Neural cell (in vitro differentiated cells): ENCODE data around the gene ELMO1. TPM values are rescaled to one million over a fixed set of nuclear protein-coding genes. Genes with fewer than 3 reads are reported as not detected.

ENCODE experiments used
- H2AFZ ChIP-seq: fragments of 200-600, 300-800 bp; sonication (generic), shearing (Covaris generic); 2 replicates; pipeline ENCODE4 v1.6.0; 2014; ENCODE audit warnings: low read depth, mild to moderate bottlenecking, antibody characterized with exemption, low read length, moderate library complexity
- H3F3A ChIP-seq: fragments of 200-600 bp; shearing (Covaris generic); 2 replicates; pipeline ENCODE4 v1.6.1; 2016; ENCODE audit warnings: mild to moderate bottlenecking, moderate library complexity, mixed read lengths, antibody characterized with exemption, low read length; ENCODE audit not compliant: insufficient read depth, poor library complexity, severe bottlenecking
- H3K27ac ChIP-seq: fragments of 200-600, 300-800 bp; sonication (generic), shearing (Covaris generic); 2 replicates; pipeline ENCODE4 v1.5.1; 2014; ENCODE audit warnings: mild to moderate bottlenecking, low read length, moderate library complexity
- H3K27me3 ChIP-seq: fragments of 300-800, 200-600 bp; sonication (generic), shearing (Covaris generic); 2 replicates; pipeline ENCODE4 v1.6.0; 2014; ENCODE audit warnings: mild to moderate bottlenecking, low read depth, low read length, moderate library complexity; ENCODE audit not compliant: insufficient read depth
- H3K36me3 ChIP-seq: fragments of 300-800, 200-600 bp; sonication (generic), shearing (Covaris generic); 2 replicates; pipeline ENCODE4 v1.5.1; 2014; ENCODE audit warnings: mild to moderate bottlenecking, antibody characterized with exemption, low read length, moderate library complexity; ENCODE audit not compliant: insufficient read depth
- H3K4me2 ChIP-seq: fragments of 300-800, 200-600 bp; sonication (generic), shearing (Covaris generic); 2 replicates; pipeline ENCODE4 v1.6.0; 2014; ENCODE audit warnings: mild to moderate bottlenecking, low read length
- H3K4me3 ChIP-seq: fragments of 300-800, 200-600 bp; sonication (generic), shearing (Covaris generic); 2 replicates; pipeline ENCODE4 v1.5.1; 2014; ENCODE audit warnings: mild to moderate bottlenecking, low read length, moderate library complexity
- H3K79me2 ChIP-seq: fragments of 200-600 bp; shearing (Covaris generic); replicated peaks from 2 replicates; pipeline ENCODE4 v1.6.0; 2014; ENCODE audit warnings: mild to moderate bottlenecking, low read length, moderate library complexity; ENCODE audit not compliant: insufficient read depth
- H3K9ac ChIP-seq: fragments of 300-800, 200-600 bp; sonication (generic), shearing (Covaris generic); 2 replicates; pipeline ENCODE4 v1.6.1; 2016; ENCODE audit warnings: mild to moderate bottlenecking, low read length, mixed read lengths
- H3K9me2 ChIP-seq: fragments of 200-600 bp; shearing (Covaris generic); 2 replicates; pipeline ENCODE4 v1.6.1; 2016; ENCODE audit warnings: mild to moderate bottlenecking, low read length, mixed read lengths; ENCODE audit not compliant: insufficient read depth
- H3K9me3 ChIP-seq: fragments of 200-600, 300-800 bp; sonication (generic), shearing (Covaris generic); 2 replicates; pipeline ENCODE4 v1.6.1; 2016; ENCODE audit warnings: mild to moderate bottlenecking, mixed run types, low read length, moderate library complexity, mixed read lengths
- H4K20me1 ChIP-seq: fragments of 200-600 bp; shearing (Covaris generic); 2 replicates; pipeline ENCODE4 v1.6.1; 2016; ENCODE audit warnings: mild to moderate bottlenecking, mixed run types; ENCODE audit not compliant: insufficient read depth
- CTCF ChIP-seq: fragments of 450-650 bp; IDR thresholded peaks from 2 replicates; pipeline ENCODE4 v1.5.1; 2014; ENCODE audit warnings: antibody characterized with exemption, mild to moderate bottlenecking, moderate library complexity; ENCODE audit not compliant: poor library complexity, severe bottlenecking
- EP300 ChIP-seq: fragments of 450-650 bp; conservative IDR thresholded peaks from 2 replicates; pipeline ENCODE4 v1.6.1; 2014; ENCODE audit warnings: antibody characterized with exemption, mild to moderate bottlenecking, moderate library complexity; ENCODE audit not compliant: poor library complexity, severe bottlenecking
- EZH2 ChIP-seq: fragments of 200-600, 300-800 bp; shearing (Covaris generic), sonication (generic); IDR thresholded peaks from 2 replicates; pipeline ENCODE4 v1.6.1; 2014; ENCODE audit warnings: antibody characterized with exemption, low read length, borderline replicate concordance, mild to moderate bottlenecking; ENCODE audit not compliant: insufficient read depth, poor library complexity, severe bottlenecking
- MXI1 ChIP-seq: fragments of 450-650 bp; conservative IDR thresholded peaks from 2 replicates; pipeline ENCODE4 v1.6.1; 2014; ENCODE audit warnings: antibody characterized with exemption, mild to moderate bottlenecking; ENCODE audit not compliant: poor library complexity, severe bottlenecking
- POLR2AphosphoS5 ChIP-seq: IDR thresholded peaks from 2 replicates; pipeline ENCODE4 v1.6.1; 2012
- RAD21 ChIP-seq: fragments of 450-650 bp; conservative IDR thresholded peaks from 2 replicates; pipeline ENCODE4 v1.6.1; 2014; ENCODE audit warnings: antibody characterized with exemption, mild to moderate bottlenecking, moderate library complexity
- REST ChIP-seq: IDR thresholded peaks from 2 replicates; pipeline ENCODE4 v1.6.1; 2012; ENCODE audit warnings: borderline replicate concordance
- SMC3 ChIP-seq: fragments of 450-650 bp; conservative IDR thresholded peaks from 2 replicates; pipeline ENCODE4 v1.6.1; 2014; ENCODE audit warnings: antibody characterized with exemption, mild to moderate bottlenecking, moderate library complexity; ENCODE audit not compliant: poor library complexity
- TAF1 ChIP-seq: IDR thresholded peaks from 2 replicates; pipeline ENCODE4 v1.6.1; 2012; ENCODE audit warnings: low read depth
- polyA plus RNA-seq: library from polyadenylated mRNA; depleted of rRNA; stranded (reverse); fragments of >200 nt; gene quantifications from 2 replicates; pipeline ENCODE4 v1.2.3, GENCODE V29; 2014

The ELMO1 gene
- polyA plus RNA-seq, 1 donor from 2014 or later: 12.2 TPM

DNA sequence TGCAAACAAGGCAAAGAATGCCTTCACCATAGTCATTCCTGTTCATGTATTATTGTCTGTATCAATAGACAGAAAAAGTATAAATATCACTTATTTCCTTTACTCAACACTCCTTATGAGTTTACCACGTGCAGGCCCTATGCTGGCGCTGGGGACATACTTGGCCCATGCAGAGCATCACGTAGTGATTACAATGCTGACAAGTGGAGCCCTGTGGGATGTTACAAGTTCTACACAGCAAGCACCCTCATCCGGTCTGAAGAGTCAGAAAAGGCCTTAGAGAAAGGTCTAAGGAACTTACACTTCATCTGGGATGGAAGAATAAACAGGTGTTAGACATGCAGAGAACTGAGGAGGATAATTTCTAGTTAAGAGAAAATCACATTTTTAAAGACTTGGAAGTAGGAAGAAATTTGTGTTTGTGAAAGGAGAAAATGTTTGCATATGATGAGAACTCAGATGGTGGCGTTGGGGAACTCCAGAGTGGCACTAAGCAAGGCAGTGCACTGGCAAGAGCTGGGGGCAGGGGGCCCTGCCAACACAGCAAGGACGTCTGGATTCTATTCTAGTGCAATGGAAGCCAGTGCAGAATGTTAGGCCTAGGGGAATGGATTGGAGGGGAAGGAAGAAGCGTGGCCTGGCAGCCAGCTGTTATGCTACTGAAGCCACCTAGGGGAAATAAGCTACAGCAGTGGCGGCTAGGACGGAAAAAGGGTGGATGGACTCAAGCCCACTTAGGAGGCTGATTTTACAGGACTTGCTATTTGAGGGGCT lies 116.2 kb downstream of the ELMO1 start:
- TF ChIP-seq MXI1 (no peak), TAF1 (no peak), SMC3 (no peak), REST (no peak), EP300 (no peak), POLR2AphosphoS5 (no peak), RAD21 (no peak), CTCF (no peak), EZH2 (no peak)
- H3K4me2 ChIP-seq: no peak overlapping the region
- H3F3A ChIP-seq: no peaks in the 10 kb centered on the region
- H2AFZ ChIP-seq: no peak overlapping the region
- no peaks in the 10 kb centered on the region for H4K20me1 ChIP-seq
- H3K27me3 ChIP-seq: no peaks in the 10 kb centered on the region
- H3K27ac ChIP-seq: no peak overlapping the region
- no peaks in the 10 kb centered on the region for H3K9me2 ChIP-seq
- no peaks in the 10 kb centered on the region for H3K36me3 ChIP-seq
- no peaks in the 10 kb centered on the region for H3K79me2 ChIP-seq
- no peak overlapping the region for H3K4me3 ChIP-seq
- H3K9me3 ChIP-seq: no peaks in the 10 kb centered on the region
- H3K9ac ChIP-seq: no peak overlapping the region

GRCh38 chr7:37330775-37331174 lies 117.9 kb downstream of the ELMO1 start:
- Histone ChIP-seq H3F3A (no peaks in the 10 kb centered on the region), H3K4me2 (no peak overlapping the region), H2AFZ (no peak overlapping the region), H3K27me3 (no peaks in the 10 kb centered on the region), H3K4me3 (no peak overlapping the region), H3K9ac (no peak overlapping the region), H3K9me2 (no peaks in the 10 kb centered on the region), H4K20me1 (no peaks in the 10 kb centered on the region), H3K27ac (no peak overlapping the region), H3K79me2 (no peaks in the 10 kb centered on the region), H3K9me3 (no peaks in the 10 kb centered on the region), H3K36me3 (no peaks in the 10 kb centered on the region)
- no peak for TF ChIP-seq RAD21
- TF ChIP-seq EP300: no peak
- TF ChIP-seq CTCF: no peak
- no peak for TF ChIP-seq EZH2
- TF ChIP-seq REST: no peak
- TF ChIP-seq POLR2AphosphoS5: no peak
- no peak for TF ChIP-seq MXI1
- TF ChIP-seq SMC3: no peak
- no peak for TF ChIP-seq TAF1
